Esophagus (tissue), 2 donors: ENCODE measurements around the gene TNFRSF19. TPM values are rescaled to one million over a fixed set of nuclear protein-coding genes. Genes with fewer than 3 reads are reported as not detected.
A peak's percentile ranks its signal among the peaks of the same experiment; 100 is the strongest.

Experiments used
- H3K27ac ChIP-seq, 2 donors: one replicate each; pipeline ENCODE4 v1.5.1; 2013; ENCODE audit warnings: low read depth in 2 of 2, mild to moderate bottlenecking in 2 of 2, inconsistent platforms in 1 of 2, low read length in 1 of 2, moderate library complexity in 1 of 2
- H3K27me3 ChIP-seq, 2 donors: one replicate each; pipeline ENCODE4 v1.6.1; 2013; ENCODE audit warnings: low read length in 2 of 2, control low read depth in 1 of 2, mild to moderate bottlenecking in 1 of 2; ENCODE audit not compliant: insufficient read depth in 2 of 2, control insufficient read depth in 1 of 2
- H3K36me3 ChIP-seq, 2 donors: one replicate each; pipeline ENCODE4 v1.6.1; 2013; ENCODE audit warnings: low read length in 1 of 2; ENCODE audit not compliant: control insufficient read depth in 2 of 2, insufficient read depth in 2 of 2
- H3K4me1 ChIP-seq, 2 donors: one replicate each; pipeline ENCODE4 v1.6.1; 2013; ENCODE audit warnings: low read length in 1 of 2; ENCODE audit not compliant: control insufficient read depth in 2 of 2, insufficient read depth in 2 of 2
- H3K4me3 ChIP-seq, 2 donors: one replicate each; pipeline ENCODE4 v1.5.1; 2013; ENCODE audit warnings: low read length in 2 of 2, mild to moderate bottlenecking in 2 of 2, low read depth in 1 of 2, moderate library complexity in 1 of 2
- H3K9me3 ChIP-seq, 2 donors: one replicate each; pipeline ENCODE4 v1.6.1; 2013; ENCODE audit warnings: mild to moderate bottlenecking in 2 of 2, low read depth in 1 of 2, low read length in 1 of 2, moderate library complexity in 1 of 2; ENCODE audit not compliant: control insufficient read depth in 2 of 2, insufficient read depth in 1 of 2
- WGBS, 2 donors: extraction: QIAGEN DNeasy Blood & Tissue Kit; methylation state at CpG; one replicate each; pipeline ENCODE4 v1.1.7; 2013; 5-methylcytosine and 5-hydroxymethylcytosine counted together
- polyA plus RNA-seq, 2 donors: library from polyadenylated mRNA; stranded (reverse); fragments of 200-250 nt; gene quantifications; one replicate each; pipeline ENCODE4 v1.2.3, GENCODE V29; 2013
- donor health status: healthy with polysubstance abuse.
- donor health status: Bipolar disorder and iron deficiency.

Gene TNFRSF19
- polyA plus RNA-seq, 2 donors, result 4.2 to 6.3 TPM

- H3K9me3 ChIP-seq, result no peaks in the 10 kb centered on the region
- 53 to 75% methylated on average over 4 of the region's 4 CpGs for WGBS, 2 donors
- peak overlapping the region in 1 of 2 donors; percentile 9 for H3K27ac ChIP-seq
- H3K4me1 ChIP-seq, result peaks cover 0 to 4% of the 10 kb centered on the region in 2 donors
- no peak overlapping the region for H3K4me3 ChIP-seq
- H3K36me3 ChIP-seq, result no peaks in the 10 kb centered on the region
- H3K27me3 ChIP-seq, result no peaks in the 10 kb centered on the region
Observed at GRCh38 chr13:23551213-23552008, 18.8 kb upstream of the TNFRSF19 start.

GRCh38 chr13:23552171-23552570, 18.0 kb upstream of the TNFRSF19 start:
- 51 to 60% methylated on average over 1 of the region's 1 CpG for WGBS, 2 donors
- no peaks in the 10 kb centered on the region for H3K9me3 ChIP-seq
- peaks cover 0 to 4% of the 10 kb centered on the region in 2 donors for H3K4me1 ChIP-seq
- no peaks in the 10 kb centered on the region for H3K36me3 ChIP-seq
- no peaks in the 10 kb centered on the region for H3K27me3 ChIP-seq
- no peak overlapping the region for H3K27ac ChIP-seq
- no peak overlapping the region for H3K4me3 ChIP-seq

DNA sequence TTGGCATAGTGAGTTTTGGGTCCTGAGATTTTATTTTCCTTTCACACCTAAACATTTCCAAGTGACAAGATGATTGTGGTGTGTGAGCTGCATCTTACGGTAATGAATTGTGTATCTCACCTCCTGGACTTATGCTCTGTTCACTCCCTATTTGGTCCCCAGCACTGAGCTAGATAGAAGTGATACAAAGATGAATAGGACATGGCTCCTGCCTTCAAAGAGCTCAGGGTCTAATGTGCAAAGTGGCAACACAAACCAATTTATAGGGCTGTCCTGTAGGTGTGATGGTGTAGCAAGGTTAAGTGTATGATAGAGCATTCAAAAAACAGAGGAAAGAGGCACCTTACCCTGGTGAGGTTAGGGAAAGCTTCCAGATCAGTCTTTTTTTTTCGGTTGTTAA, 17.6 kb upstream of the TNFRSF19 start:
- Histone ChIP-seq H3K36me3 (no peaks in the 10 kb centered on the region), H3K4me1 (peaks cover 0 to 4% of the 10 kb centered on the region in 2 donors), H3K4me3 (no peak overlapping the region), H3K9me3 (no peaks in the 10 kb centered on the region), H3K27ac (no peak overlapping the region), H3K27me3 (no peaks in the 10 kb centered on the region)
- WGBS, 2 donors, result 93 to 97% methylated on average over 2 of the region's 2 CpGs

DNA sequence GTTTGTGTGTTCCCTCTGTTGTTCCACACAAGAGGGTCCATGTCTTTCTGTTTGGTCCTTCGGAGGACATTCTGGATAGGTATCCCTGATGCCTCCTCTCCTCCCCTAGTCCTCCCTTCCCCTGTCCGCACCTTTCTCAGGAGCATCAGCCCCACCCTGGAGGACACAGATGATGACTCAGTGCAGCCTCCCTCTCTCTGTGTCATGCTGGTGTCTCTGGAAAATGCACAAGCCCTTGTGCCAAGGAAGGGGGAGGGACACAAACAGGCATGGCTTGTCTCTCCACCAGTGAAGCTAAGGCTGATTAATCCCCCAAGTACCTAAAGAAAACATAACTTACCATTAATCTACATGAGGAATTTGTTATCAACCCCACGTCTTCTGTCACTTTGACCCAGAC, 16.2 kb upstream of the TNFRSF19 start:
- H3K36me3 ChIP-seq, result no peaks in the 10 kb centered on the region
- H3K4me3 ChIP-seq, result no peak overlapping the region
- WGBS, 2 donors, result 69 to 82% methylated on average over 3 of the region's 3 CpGs
- H3K9me3 ChIP-seq, result no peaks in the 10 kb centered on the region
- H3K27ac ChIP-seq, result peak overlapping the region in 1 of 2 donors; percentile 10
- H3K27me3 ChIP-seq, result no peaks in the 10 kb centered on the region
- peaks cover 0 to 6% of the 10 kb centered on the region in 2 donors for H3K4me1 ChIP-seq

DNA sequence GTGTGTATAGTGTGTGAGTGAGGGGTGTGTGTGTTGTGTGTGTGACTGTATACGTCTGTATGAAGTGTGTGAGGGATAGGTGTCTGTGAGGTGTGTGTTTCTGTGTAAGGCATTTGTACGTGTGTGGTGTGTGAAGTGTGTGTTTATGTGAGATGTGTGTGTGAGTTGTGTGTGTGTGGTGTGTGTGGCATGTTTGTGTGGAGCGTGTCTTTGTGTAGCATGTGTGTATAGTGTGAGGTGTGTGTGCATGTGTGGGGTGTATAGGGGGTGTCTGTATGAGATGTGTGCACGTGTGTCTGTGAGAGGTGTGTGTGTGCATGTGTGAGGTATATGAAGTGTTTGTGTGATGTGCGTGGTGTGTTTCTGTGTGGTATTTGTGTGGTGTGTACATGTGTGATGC, 13.2 kb upstream of the TNFRSF19 start:
- no peak overlapping the region for H3K27ac ChIP-seq
- H3K27me3 ChIP-seq, result no peaks in the 10 kb centered on the region
- H3K4me3 ChIP-seq, result no peak overlapping the region
- peaks cover 0 to 6% of the 10 kb centered on the region in 2 donors for H3K4me1 ChIP-seq
- 90 to 95% methylated on average over 5 of the region's 5 CpGs for WGBS, 2 donors
- H3K36me3 ChIP-seq, result no peaks in the 10 kb centered on the region
- H3K9me3 ChIP-seq, result no peaks in the 10 kb centered on the region

DNA sequence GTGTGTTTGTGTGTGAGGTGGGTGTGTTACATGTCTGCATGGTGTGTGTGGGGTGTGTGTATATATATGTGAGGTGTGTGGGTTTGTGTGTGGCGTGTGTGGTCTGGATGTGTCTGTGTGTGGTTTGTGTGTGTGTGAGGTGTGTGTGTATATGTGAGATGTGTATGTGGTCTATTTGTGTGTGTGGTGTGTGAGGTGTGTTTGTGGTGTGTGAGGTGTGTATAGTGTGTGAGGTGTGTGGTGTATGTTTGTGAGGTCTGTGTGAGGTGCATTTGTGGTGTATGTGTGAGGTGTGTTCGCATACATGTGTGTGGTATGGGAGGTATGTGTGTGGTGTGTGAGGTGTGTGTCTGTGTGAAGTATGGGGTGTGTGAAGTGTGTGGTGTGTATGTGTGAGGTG, 12.5 kb upstream of the TNFRSF19 start:
- H3K4me1 ChIP-seq, result peaks cover 0 to 6% of the 10 kb centered on the region in 2 donors
- H3K9me3 ChIP-seq, result no peaks in the 10 kb centered on the region
- H3K27ac ChIP-seq, result no peak overlapping the region
- WGBS, 2 donors, result 94 to 95% methylated on average over 2 of the region's 2 CpGs
- no peak overlapping the region for H3K4me3 ChIP-seq
- H3K36me3 ChIP-seq, result no peaks in the 10 kb centered on the region
- H3K27me3 ChIP-seq, result no peaks in the 10 kb centered on the region

DNA sequence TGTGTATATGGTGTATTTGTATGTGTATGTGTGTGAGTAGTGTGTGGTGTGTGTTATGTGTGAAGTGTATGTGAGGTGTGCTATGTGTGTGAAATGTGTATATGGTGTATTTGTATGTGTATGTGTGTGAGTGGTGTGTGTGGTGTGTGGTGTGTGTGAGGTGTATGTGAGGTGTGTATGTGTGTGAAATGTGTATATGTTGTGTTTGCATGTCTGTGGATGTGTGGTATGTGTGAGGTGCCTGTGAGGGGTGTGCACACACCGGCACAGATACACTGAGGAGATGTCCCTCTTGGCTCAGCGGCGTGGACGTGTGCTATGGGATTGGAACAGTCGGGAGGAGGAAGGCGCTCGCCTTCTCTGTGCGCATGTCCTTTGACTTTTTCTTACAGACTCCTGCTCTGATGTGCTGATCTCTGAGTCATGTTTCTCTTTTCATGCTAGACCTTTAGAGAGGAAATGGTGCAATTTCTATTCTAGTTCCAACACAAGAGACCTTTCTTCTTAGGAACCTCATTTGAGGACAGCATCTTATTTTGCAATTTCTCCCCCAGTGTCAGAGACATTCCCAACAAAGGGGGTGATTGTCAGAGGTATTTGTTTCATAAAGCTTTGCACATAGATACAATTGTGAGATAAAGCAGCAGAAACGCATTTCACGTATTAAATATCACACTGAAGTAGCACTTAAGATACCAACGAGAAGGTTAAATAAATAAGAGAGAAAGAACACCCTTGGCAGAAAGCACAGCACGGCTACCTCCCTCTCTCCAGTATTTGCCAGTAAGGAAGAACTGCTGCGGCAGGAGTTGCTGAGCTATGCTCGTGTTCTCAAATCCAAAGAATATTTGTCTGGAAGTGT, 11.3 kb upstream of the TNFRSF19 start:
- H3K27ac ChIP-seq, result peak overlapping the region; percentile 67 to 80
- H3K27me3 ChIP-seq, result no peaks in the 10 kb centered on the region
- H3K4me3 ChIP-seq, result peak overlapping the region in 1 of 2 donors; percentile 25
- 23 to 32% methylated on average over 14 of the region's 14 CpGs for WGBS, 2 donors
- no peaks in the 10 kb centered on the region for H3K36me3 ChIP-seq
- H3K4me1 ChIP-seq, result peaks cover 0 to 6% of the 10 kb centered on the region in 2 donors
- no peaks in the 10 kb centered on the region for H3K9me3 ChIP-seq

DNA sequence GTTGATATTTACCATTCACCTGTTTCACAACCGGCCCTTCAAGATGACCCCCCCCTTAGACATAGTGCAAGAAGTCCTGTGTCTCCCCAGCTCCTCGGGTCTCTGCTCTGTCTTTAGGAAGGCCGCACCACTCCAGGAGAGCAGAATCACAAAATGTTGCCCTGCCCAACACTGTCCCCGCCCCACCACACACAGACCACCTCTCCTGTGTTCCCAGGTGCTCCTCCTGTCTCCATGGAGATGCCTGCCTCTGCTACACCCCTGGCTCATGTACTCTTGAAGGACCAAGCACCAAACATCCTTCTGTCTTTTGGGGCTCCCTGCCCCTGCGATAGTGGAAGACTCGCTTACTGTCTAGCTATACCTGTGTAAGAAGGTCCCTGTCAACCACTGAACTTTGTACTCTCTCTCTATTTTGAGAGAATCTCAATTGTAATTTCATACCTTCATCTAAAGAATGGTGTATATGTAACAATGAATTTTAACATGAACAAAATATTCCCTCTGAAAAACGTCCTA, 9.6 kb upstream of the TNFRSF19 start:
- Histone ChIP-seq H3K4me1 (peaks cover 0 to 3% of the 10 kb centered on the region in 2 donors), H3K4me3 (no peak overlapping the region), H3K27ac (no peak overlapping the region), H3K27me3 (no peaks in the 10 kb centered on the region), H3K36me3 (no peaks in the 10 kb centered on the region), H3K9me3 (no peaks in the 10 kb centered on the region)
- WGBS, 2 donors, result 89 to 94% methylated on average over 7 of the region's 7 CpGs

- H3K36me3 ChIP-seq, result no peaks in the 10 kb centered on the region
- 87 to 91% methylated on average over 3 of the region's 3 CpGs for WGBS, 2 donors
- H3K27me3 ChIP-seq, result no peaks in the 10 kb centered on the region
- no peaks in the 10 kb centered on the region for H3K9me3 ChIP-seq
- H3K4me1 ChIP-seq, result peaks cover 0 to 3% of the 10 kb centered on the region in 2 donors
- no peak overlapping the region for H3K4me3 ChIP-seq
- H3K27ac ChIP-seq, result no peak overlapping the region
Observed at GRCh38 chr13:23561261-23561660, 9.0 kb upstream of the TNFRSF19 start.
